OCI-LY1 (cell line): ENCODE measurements around the gene IRX1.

ENCODE experiments used
- EZH2 ChIP-seq: fragments of 200-600 bp; sonication (generic), shearing (Covaris generic); IDR thresholded peaks from 2 replicates; pipeline ENCODE4 v1.8.0; 2017; ENCODE audit warnings: borderline replicate concordance, mixed run types, mild to moderate bottlenecking, antibody characterized with exemption, low read length, moderate library complexity, mixed read lengths
- TF ChIP-seq, protein P1 (sequence below): fragments of 200-600 bp; sonication (generic), shearing (Covaris generic); IDR thresholded peaks from 2 replicates; pipeline ENCODE4 v1.5.1; 2017; ENCODE audit warnings: mild to moderate bottlenecking, antibody characterized with exemption, low read length, moderate library complexity, mixed read lengths

GRCh38 chr5:3595006-3595961, at the start of gene IRX1:
- TF ChIP-seq, protein P1, sequence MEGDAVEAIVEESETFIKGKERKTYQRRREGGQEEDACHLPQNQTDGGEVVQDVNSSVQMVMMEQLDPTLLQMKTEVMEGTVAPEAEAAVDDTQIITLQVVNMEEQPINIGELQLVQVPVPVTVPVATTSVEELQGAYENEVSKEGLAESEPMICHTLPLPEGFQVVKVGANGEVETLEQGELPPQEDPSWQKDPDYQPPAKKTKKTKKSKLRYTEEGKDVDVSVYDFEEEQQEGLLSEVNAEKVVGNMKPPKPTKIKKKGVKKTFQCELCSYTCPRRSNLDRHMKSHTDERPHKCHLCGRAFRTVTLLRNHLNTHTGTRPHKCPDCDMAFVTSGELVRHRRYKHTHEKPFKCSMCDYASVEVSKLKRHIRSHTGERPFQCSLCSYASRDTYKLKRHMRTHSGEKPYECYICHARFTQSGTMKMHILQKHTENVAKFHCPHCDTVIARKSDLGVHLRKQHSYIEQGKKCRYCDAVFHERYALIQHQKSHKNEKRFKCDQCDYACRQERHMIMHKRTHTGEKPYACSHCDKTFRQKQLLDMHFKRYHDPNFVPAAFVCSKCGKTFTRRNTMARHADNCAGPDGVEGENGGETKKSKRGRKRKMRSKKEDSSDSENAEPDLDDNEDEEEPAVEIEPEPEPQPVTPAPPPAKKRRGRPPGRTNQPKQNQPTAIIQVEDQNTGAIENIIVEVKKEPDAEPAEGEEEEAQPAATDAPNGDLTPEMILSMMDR = no peak
- TF ChIP-seq EZH2 = no peak
